ENCODE results near the gene SLC15A4.
"Not testable (repeated sequence)": the region's sequence is repeated elsewhere in the genome, so short reads cannot be mapped to it uniquely, and the experiment has no call there.

The SLC15A4 gene

GRCh38 chr12:128844031-128844635, 20.4 kb upstream of the SLC15A4 start:
- DNase-seq (ENCODE audit: low spot score) = no peak

GRCh38 chr12:128843538-128843937, 19.8 kb upstream of the SLC15A4 start:
- no peak for DNase-seq (ENCODE audit: low spot score)

- no peak for DNase-seq (ENCODE audit: low spot score)
Observed at GRCh38 chr12:128842579-128842978, 18.8 kb upstream of the SLC15A4 start.

- DNase-seq (ENCODE audit: low spot score) = no peak
Observed at GRCh38 chr12:128840862-128841468, 17.2 kb upstream of the SLC15A4 start.

GRCh38 chr12:128839885-128840284, 16.1 kb upstream of the SLC15A4 start:
- DNase-seq (ENCODE audit: low spot score) = not testable (repeated sequence)

- no peak for DNase-seq (ENCODE audit: low spot score)
Observed at GRCh38 chr12:128833418-128833817, 9.7 kb upstream of the SLC15A4 start.

GRCh38 chr12:128830505-128830893, 6.7 kb upstream of the SLC15A4 start:
- DNase-seq (ENCODE audit: low spot score) = no peak

GRCh38 chr12:128829861-128830504, 6.2 kb upstream of the SLC15A4 start:
- no peak for DNase-seq (ENCODE audit: low spot score)

GRCh38 chr12:128827724-128828123, 4.0 kb upstream of the SLC15A4 start:
- DNase-seq (ENCODE audit: low spot score) = no peak

- DNase-seq (ENCODE audit: low spot score) = no peak
Observed at GRCh38 chr12:128825835-128826234, 2.1 kb upstream of the SLC15A4 start.

GRCh38 chr12:128823216-128823915, 392 bp downstream of the SLC15A4 start:
- no peak for DNase-seq (ENCODE audit: low spot score)

GRCh38 chr12:128820723-128821432, 2.9 kb downstream of the SLC15A4 start:
- no peak for DNase-seq (ENCODE audit: low spot score)

- DNase-seq (ENCODE audit: low spot score) = no peak
Observed at GRCh38 chr12:128820253-128820652, 3.5 kb downstream of the SLC15A4 start.

- DNase-seq (ENCODE audit: low spot score) = no peak
Observed at GRCh38 chr12:128819293-128820144, 4.2 kb downstream of the SLC15A4 start.

GRCh38 chr12:128818065-128819022, 5.4 kb downstream of the SLC15A4 start:
- peak; percentile 45 for DNase-seq (ENCODE audit: low spot score)

- DNase-seq (ENCODE audit: low spot score) = no peak
Observed at GRCh38 chr12:128817111-128818015, 6.4 kb downstream of the SLC15A4 start.

- no peak for DNase-seq (ENCODE audit: low spot score)
Observed at GRCh38 chr12:128816643-128816920, 7.2 kb downstream of the SLC15A4 start.

- DNase-seq (ENCODE audit: low spot score) = no peak
Observed at GRCh38 chr12:128815779-128816642, 7.7 kb downstream of the SLC15A4 start.

Data from COLO829 (cell line).